ENCODE measurements around the gene BGN. TPM values are rescaled to one million over a fixed set of nuclear protein-coding genes. Genes with fewer than 3 reads are reported as not detected.

Gene BGN
- total RNA-seq, 1 donor: 133 TPM

GRCh38 chrX:153526801-153527200 lies 32.0 kb downstream of the BGN start:
- DNase-seq (ENCODE audit: low read depth): no peak
- H3K4me3 ChIP-seq (ENCODE audit: low read depth, low read length): no peak overlapping the region
- no peak for TF ChIP-seq CTCF (IDR thresholded peaks at IDR 0.05; ENCODE audit: insufficient read depth, low read length)

DNA sequence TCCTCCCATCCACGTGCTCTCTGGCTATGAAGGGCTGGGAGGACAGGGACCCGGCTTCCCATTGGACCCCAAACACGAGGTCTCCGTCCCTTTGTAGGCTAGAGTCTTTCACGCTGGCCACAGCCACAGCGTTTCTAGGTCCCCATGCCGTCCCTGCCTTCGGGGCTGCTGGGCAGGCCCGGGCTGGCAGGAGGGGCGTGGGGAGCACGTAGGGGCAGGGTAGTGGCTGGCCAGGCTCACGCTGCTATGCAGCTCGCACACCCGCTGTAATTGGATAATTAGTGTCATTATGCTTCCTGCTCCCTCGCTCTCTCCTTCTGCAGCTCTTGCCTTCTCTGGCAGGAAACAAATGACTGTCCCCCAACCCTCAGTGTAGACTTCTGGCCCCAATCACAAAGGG lies 32.4 kb downstream of the BGN start:
- TF ChIP-seq CTCF (IDR thresholded peaks at IDR 0.05; ENCODE audit: insufficient read depth, low read length): no peak
- no peak overlapping the region for H3K4me3 ChIP-seq (ENCODE audit: low read depth, low read length)

GRCh38 chrX:153530411-153531129 lies 35.8 kb downstream of the BGN start:
- TF ChIP-seq CTCF (IDR thresholded peaks at IDR 0.05; ENCODE audit: insufficient read depth, low read length): no peak
- H3K4me3 ChIP-seq (ENCODE audit: low read depth, low read length): no peak overlapping the region
- no peak for DNase-seq (ENCODE audit: low read depth)

More for the DNA sequence above, 32.4 kb downstream of the BGN start:
- no peak for DNase-seq (ENCODE audit: low read depth)

DNA sequence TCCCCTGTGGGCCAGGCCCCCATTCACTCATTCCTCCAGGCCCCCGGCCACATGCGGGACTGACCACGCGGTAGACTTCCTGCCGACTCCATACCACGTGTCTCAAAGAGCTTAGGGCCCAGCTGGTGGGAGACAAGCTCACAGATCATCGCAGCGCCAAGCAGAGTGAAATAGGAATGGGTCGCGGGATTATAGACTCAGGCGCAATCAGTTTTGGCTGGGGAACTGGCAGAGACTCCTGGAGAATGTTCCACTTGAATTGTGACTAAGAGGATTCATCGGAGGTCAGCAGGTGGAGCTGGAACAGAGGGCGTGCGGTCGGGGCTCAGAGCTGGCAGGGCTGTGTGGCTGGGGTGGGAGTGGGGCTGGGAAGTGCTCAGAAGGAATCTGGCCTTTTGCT lies 38.3 kb downstream of the BGN start:
- no peak for DNase-seq (ENCODE audit: low read depth)
- H3K4me3 ChIP-seq (ENCODE audit: low read depth, low read length): no peak overlapping the region
- TF ChIP-seq CTCF (IDR thresholded peaks at IDR 0.05; ENCODE audit: insufficient read depth, low read length): no peak

- no peak for DNase-seq (ENCODE audit: low read depth)
- H3K4me3 ChIP-seq (ENCODE audit: low read depth, low read length): no peak overlapping the region
- TF ChIP-seq CTCF (IDR thresholded peaks at IDR 0.05; ENCODE audit: insufficient read depth, low read length): no peak
These were observed 42.3 kb downstream of the BGN start for GRCh38 chrX:153537080-153537479.

GRCh38 chrX:153537526-153538295 lies 42.9 kb downstream of the BGN start:
- DNase-seq (ENCODE audit: low read depth): no peak
- H3K4me3 ChIP-seq (ENCODE audit: low read depth, low read length): no peak overlapping the region
- TF ChIP-seq CTCF (IDR thresholded peaks at IDR 0.05; ENCODE audit: insufficient read depth, low read length): no peak
